ENCODE data around the gene XPO6.
A peak's percentile ranks its signal among the peaks of the same experiment; 100 is the strongest.

XPO6 gene

GRCh38 chr16:28162326-28162877 lies 49.4 kb downstream of the XPO6 start:
- peaks cover 0 to 56% (median 16%) of the 10 kb centered on the region in 4 experiments for H3K36me3 ChIP-seq (ENCODE audit: control insufficient read depth in 4 of 4, insufficient read depth in 4 of 4, low read length in 3 of 4)
- ChIA-PET CTCF (interaction anchor here (1.1 to 1.5 kb wide), 5 partner anchors 11 to 29 kb away, joined by 3 to 8 read pairs (median 3); no protein-coding TSS in a partner anchor), POLR2A (no interaction called here)

DNA sequence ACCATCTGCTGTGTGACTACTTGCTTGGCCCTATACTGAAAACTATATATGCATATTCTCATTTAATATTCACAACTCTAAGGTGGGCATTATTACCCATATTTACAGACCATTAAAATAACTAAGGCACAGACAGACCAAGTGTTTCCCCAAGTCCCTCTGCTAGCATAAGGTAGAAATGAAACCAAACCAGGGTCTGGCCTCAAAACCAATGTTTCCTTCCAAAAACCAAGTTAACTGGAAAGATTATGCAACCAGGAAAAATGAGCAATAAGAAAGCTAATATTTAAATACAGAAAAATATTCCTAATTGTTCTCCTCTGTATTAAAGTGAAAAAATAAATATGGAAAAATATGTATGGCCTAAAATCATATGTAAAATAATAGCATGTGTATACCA lies 50.1 kb downstream of the XPO6 start:
- DNase-seq, result no peak
- no peak overlapping the region for H3K27ac ChIP-seq (ENCODE audit: insufficient read depth in 1 of 2, low read depth in 1 of 2, low read length in 2 of 2, poor library complexity in 1 of 2, severe bottlenecking in 2 of 2)
- H3K27me3 ChIP-seq (replicated peaks in 2 of 5; ENCODE audit: control insufficient read depth in 4 of 5, insufficient read depth in 5 of 5, low read length in 4 of 5), result no peaks in the 10 kb centered on the region
- no peaks in the 10 kb centered on the region for H3K9me3 ChIP-seq (ENCODE audit: control extremely low read depth in 1 of 5, control insufficient read depth in 4 of 5, insufficient read depth in 2 of 5, low read depth in 1 of 5, low read length in 4 of 5)
- ChIA-PET POLR2A (no interaction called here), CTCF (interaction anchor here (1.1 to 1.7 kb wide), 5 partner anchors 10 to 29 kb away, joined by 3 to 4 read pairs (median 3); no protein-coding TSS in a partner anchor)
- H3K4me1 ChIP-seq (ENCODE audit: control extremely low read depth in 1 of 4, control insufficient read depth in 4 of 4, insufficient read depth in 4 of 4, low read length in 3 of 4), result peaks cover 5 to 35% (median 9%) of the 10 kb centered on the region in 4 experiments
- H3K36me3 ChIP-seq (ENCODE audit: control insufficient read depth in 4 of 4, insufficient read depth in 4 of 4, low read length in 3 of 4), result peaks cover 0 to 49% (median 12%) of the 10 kb centered on the region in 4 experiments
- H3K4me3 ChIP-seq (ENCODE audit: control insufficient read depth in 1 of 7, extremely low read depth in 1 of 7, insufficient read depth in 4 of 7, low read depth in 2 of 7, low read length in 6 of 7), result no peak overlapping the region

More at GRCh38 chr16:28162326-28162877, 49.4 kb downstream of the XPO6 start:
- Histone ChIP-seq H3K27me3 (replicated peaks in 2 of 5; ENCODE audit: control insufficient read depth in 4 of 5, insufficient read depth in 5 of 5, low read length in 4 of 5) (no peaks in the 10 kb centered on the region), H3K27ac (ENCODE audit: insufficient read depth in 1 of 2, low read depth in 1 of 2, low read length in 2 of 2, poor library complexity in 1 of 2, severe bottlenecking in 2 of 2) (no peak overlapping the region), H3K4me3 (ENCODE audit: control insufficient read depth in 1 of 7, extremely low read depth in 1 of 7, insufficient read depth in 4 of 7, low read depth in 2 of 7, low read length in 6 of 7) (no peak overlapping the region), H3K4me1 (ENCODE audit: control extremely low read depth in 1 of 4, control insufficient read depth in 4 of 4, insufficient read depth in 4 of 4, low read length in 3 of 4) (peaks cover 5 to 35% (median 9%) of the 10 kb centered on the region in 4 experiments), H3K9me3 (ENCODE audit: control extremely low read depth in 1 of 5, control insufficient read depth in 4 of 5, insufficient read depth in 2 of 5, low read depth in 1 of 5, low read length in 4 of 5) (no peaks in the 10 kb centered on the region)
- 100% methylated on average over 5 of the region's 6 CpGs for WGBS (ENCODE audit: insufficient coverage)
- no peak for DNase-seq

DNA sequence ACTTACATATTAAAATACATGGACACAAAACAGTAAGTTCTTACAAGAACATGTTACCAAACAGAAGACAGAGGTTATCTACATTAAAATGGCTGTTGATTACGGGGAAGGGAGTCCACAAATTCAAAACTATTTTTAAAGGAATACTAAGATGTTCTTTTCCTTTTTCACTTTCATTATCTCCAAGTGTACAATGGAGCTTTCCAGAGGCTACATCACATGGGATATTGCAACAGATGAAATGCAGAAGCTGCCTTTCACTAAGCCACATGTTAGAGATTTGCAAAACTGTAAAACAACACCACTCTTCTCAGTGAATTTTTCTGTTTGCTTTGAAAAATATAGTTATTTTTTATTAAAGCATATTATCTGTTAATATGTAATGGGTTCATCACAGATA lies 53.6 kb downstream of the XPO6 start:
- ChIA-PET CTCF (no interaction called here), POLR2A (no interaction called here)
- Histone ChIP-seq H3K9me3 (ENCODE audit: control extremely low read depth in 1 of 5, control insufficient read depth in 4 of 5, insufficient read depth in 2 of 5, low read depth in 1 of 5, low read length in 4 of 5) (no peaks in the 10 kb centered on the region), H3K27ac (ENCODE audit: insufficient read depth in 1 of 2, low read depth in 1 of 2, low read length in 2 of 2, poor library complexity in 1 of 2, severe bottlenecking in 2 of 2) (no peak overlapping the region), H3K27me3 (replicated peaks in 2 of 5; ENCODE audit: control insufficient read depth in 4 of 5, insufficient read depth in 5 of 5, low read length in 4 of 5) (no peaks in the 10 kb centered on the region), H3K4me3 (ENCODE audit: control insufficient read depth in 1 of 7, extremely low read depth in 1 of 7, insufficient read depth in 4 of 7, low read depth in 2 of 7, low read length in 6 of 7) (peak overlapping the region in 1 of 7 experiments; percentile 26), H3K36me3 (ENCODE audit: control insufficient read depth in 4 of 4, insufficient read depth in 4 of 4, low read length in 3 of 4) (peaks cover 9 to 55% (median 21%) of the 10 kb centered on the region in 4 experiments), H3K4me1 (ENCODE audit: control extremely low read depth in 1 of 4, control insufficient read depth in 4 of 4, insufficient read depth in 4 of 4, low read length in 3 of 4) (peaks cover 0 to 18% (median 4%) of the 10 kb centered on the region in 4 experiments)
- peak in 2 of 3 donors; percentile 29 to 38 for DNase-seq
- WGBS (ENCODE audit: insufficient coverage), result 100% methylated on average over 1 of the region's 1 CpG

- no peak for DNase-seq
- 99% methylated on average over 10 of the region's 10 CpGs for WGBS (ENCODE audit: insufficient coverage)
- Histone ChIP-seq H3K27me3 (replicated peaks in 2 of 5; ENCODE audit: control insufficient read depth in 4 of 5, insufficient read depth in 5 of 5, low read length in 4 of 5) (no peaks in the 10 kb centered on the region), H3K9me3 (ENCODE audit: control extremely low read depth in 1 of 5, control insufficient read depth in 4 of 5, insufficient read depth in 2 of 5, low read depth in 1 of 5, low read length in 4 of 5) (no peaks in the 10 kb centered on the region), H3K4me3 (ENCODE audit: control insufficient read depth in 1 of 7, extremely low read depth in 1 of 7, insufficient read depth in 4 of 7, low read depth in 2 of 7, low read length in 6 of 7) (no peak overlapping the region), H3K36me3 (ENCODE audit: control insufficient read depth in 4 of 4, insufficient read depth in 4 of 4, low read length in 3 of 4) (peaks cover 20 to 61% (median 34%) of the 10 kb centered on the region in 4 experiments), H3K27ac (ENCODE audit: insufficient read depth in 1 of 2, low read depth in 1 of 2, low read length in 2 of 2, poor library complexity in 1 of 2, severe bottlenecking in 2 of 2) (no peak overlapping the region), H3K4me1 (ENCODE audit: control extremely low read depth in 1 of 4, control insufficient read depth in 4 of 4, insufficient read depth in 4 of 4, low read length in 3 of 4) (peaks cover 0 to 18% (median 1%) of the 10 kb centered on the region in 4 experiments)
- ChIA-PET CTCF (no interaction called here), POLR2A (no interaction called here)
Measured at GRCh38 chr16:28156056-28156680, 55.6 kb downstream of the XPO6 start.

DNA sequence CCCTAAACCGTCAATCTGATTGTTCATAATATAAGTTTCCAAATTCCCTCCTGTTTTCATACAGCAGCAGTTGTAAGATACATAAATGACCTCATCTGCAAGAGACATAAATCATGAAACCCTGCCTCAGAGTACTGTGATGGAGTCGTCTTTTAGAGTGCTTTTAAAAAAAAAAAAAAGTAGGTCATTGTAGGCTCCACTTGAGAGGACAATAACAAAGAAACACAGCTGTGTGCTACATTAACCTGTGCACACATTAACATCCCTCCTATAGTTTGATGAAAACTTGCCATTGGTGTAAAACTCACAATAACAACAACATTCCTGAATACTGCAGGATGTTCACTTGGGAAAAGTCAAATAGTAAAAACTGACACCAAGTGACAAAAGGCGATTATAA lies 56.5 kb downstream of the XPO6 start:
- H3K36me3 ChIP-seq (ENCODE audit: control insufficient read depth in 4 of 4, insufficient read depth in 4 of 4, low read length in 3 of 4), result peaks cover 20 to 66% (median 40%) of the 10 kb centered on the region in 4 experiments
- ChIA-PET POLR2A (no interaction called here), CTCF (interaction anchor here (1.6 to 1.8 kb wide), 2 partner anchors 9 to 63 kb away, joined by 5 read pairs; no protein-coding TSS in a partner anchor)
- H3K9me3 ChIP-seq (ENCODE audit: control extremely low read depth in 1 of 5, control insufficient read depth in 4 of 5, insufficient read depth in 2 of 5, low read depth in 1 of 5, low read length in 4 of 5), result no peaks in the 10 kb centered on the region
- no peak overlapping the region for H3K27ac ChIP-seq (ENCODE audit: insufficient read depth in 1 of 2, low read depth in 1 of 2, low read length in 2 of 2, poor library complexity in 1 of 2, severe bottlenecking in 2 of 2)
- DNase-seq, result no peak
- H3K27me3 ChIP-seq (replicated peaks in 2 of 5; ENCODE audit: control insufficient read depth in 4 of 5, insufficient read depth in 5 of 5, low read length in 4 of 5), result no peaks in the 10 kb centered on the region
- no peak overlapping the region for H3K4me3 ChIP-seq (ENCODE audit: control insufficient read depth in 1 of 7, extremely low read depth in 1 of 7, insufficient read depth in 4 of 7, low read depth in 2 of 7, low read length in 6 of 7)
- peaks cover 0 to 18% (median 1%) of the 10 kb centered on the region in 4 experiments for H3K4me1 ChIP-seq (ENCODE audit: control extremely low read depth in 1 of 4, control insufficient read depth in 4 of 4, insufficient read depth in 4 of 4, low read length in 3 of 4)
- 92% methylated on average over 2 of the region's 3 CpGs for WGBS (ENCODE audit: insufficient coverage)

DNA sequence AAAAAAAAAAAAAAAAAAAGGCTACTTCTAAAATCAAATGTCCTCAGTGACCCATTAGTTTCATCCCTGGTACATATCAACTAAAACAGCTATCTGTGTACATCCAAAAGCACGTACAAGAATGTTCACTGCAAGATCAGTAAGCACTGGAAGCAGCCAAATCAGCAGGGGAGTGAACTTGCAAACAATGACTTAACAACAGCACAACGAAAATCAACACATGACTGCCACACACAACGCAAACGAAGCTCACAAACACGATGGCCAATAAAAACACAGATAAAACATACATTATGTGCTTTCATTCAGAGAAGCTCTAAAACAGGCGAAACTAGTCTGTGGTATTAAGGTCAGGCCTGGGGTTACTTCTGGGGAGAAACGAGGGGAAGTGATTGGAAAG lies 60.6 kb downstream of the XPO6 start:
- ChIA-PET CTCF (interaction anchor here (0.7 to 2.8 kb wide), 7 partner anchors 10 to 62 kb away, joined by 3 to 10 read pairs (median 3); no protein-coding TSS in a partner anchor), POLR2A (interaction anchor here (1.2 kb wide), 1 partner anchor 9 kb away, joined by 3 read pairs; no protein-coding TSS in a partner anchor)
- no peak for DNase-seq
- 97% methylated on average over 6 of the region's 7 CpGs for WGBS (ENCODE audit: insufficient coverage)
- H3K27me3 ChIP-seq (replicated peaks in 2 of 5; ENCODE audit: control insufficient read depth in 4 of 5, insufficient read depth in 5 of 5, low read length in 4 of 5), result no peaks in the 10 kb centered on the region
- no peak overlapping the region for H3K27ac ChIP-seq (ENCODE audit: insufficient read depth in 1 of 2, low read depth in 1 of 2, low read length in 2 of 2, poor library complexity in 1 of 2, severe bottlenecking in 2 of 2)
- peaks cover 22 to 85% (median 57%) of the 10 kb centered on the region in 4 experiments for H3K36me3 ChIP-seq (ENCODE audit: control insufficient read depth in 4 of 4, insufficient read depth in 4 of 4, low read length in 3 of 4)
- peaks cover 9 to 21% (median 13%) of the 10 kb centered on the region in 4 experiments for H3K4me1 ChIP-seq (ENCODE audit: control extremely low read depth in 1 of 4, control insufficient read depth in 4 of 4, insufficient read depth in 4 of 4, low read length in 3 of 4)
- H3K4me3 ChIP-seq (ENCODE audit: control insufficient read depth in 1 of 7, extremely low read depth in 1 of 7, insufficient read depth in 4 of 7, low read depth in 2 of 7, low read length in 6 of 7), result no peak overlapping the region
- H3K9me3 ChIP-seq (ENCODE audit: control extremely low read depth in 1 of 5, control insufficient read depth in 4 of 5, insufficient read depth in 2 of 5, low read depth in 1 of 5, low read length in 4 of 5), result no peaks in the 10 kb centered on the region
